Activated CD4-positive, CD25-positive, alpha-beta regulatory T cell treated with anti-CD3 and anti-CD28 coated beads, Interleukin-2, amount 50 U/mL, for 24 hours (primary cell): ENCODE measurements around the gene FGF16.
A peak's percentile ranks its signal among the peaks of the same experiment; 100 is the strongest.
"Not testable (repeated sequence)": the region's sequence is repeated elsewhere in the genome, so short reads cannot be mapped to it uniquely, and the experiment has no call there.

Experiments
- ATAC-seq, 2 donors: fragments of 150-1000 bp; cut with Tn5 transposase; one replicate each; pipeline ENCODE4 v1.10.0; 2021; ENCODE audit warnings: mild to moderate bottlenecking in 1 of 2, moderate library complexity in 1 of 2

The FGF16 gene

GRCh38 chrX:77446908-77447652 lies at the start of gene FGF16:
Gene FGF16 (plus strand): TSS chrX:77447389. CDS start chrX:77447675, 286 bp downstream.
- ATAC-seq: peak in 1 of 2 donors; percentile 28

- ATAC-seq: no peak
Measured at GRCh38 chrX:77398330-77398954, 48.7 kb upstream of the FGF16 start.

- ATAC-seq: no peak
Measured at GRCh38 chrX:77404419-77404818, 42.8 kb upstream of the FGF16 start.

- not testable (repeated sequence) for ATAC-seq
Measured at GRCh38 chrX:77407821-77408220, 39.4 kb upstream of the FGF16 start.

- ATAC-seq: no peak
Measured at GRCh38 chrX:77412631-77413030, 34.6 kb upstream of the FGF16 start.

- ATAC-seq: no peak
Measured at GRCh38 chrX:77415161-77415560, 32.0 kb upstream of the FGF16 start.

GRCh38 chrX:77415882-77416281 lies 31.3 kb upstream of the FGF16 start:
- no peak for ATAC-seq

GRCh38 chrX:77422891-77423648 lies 24.1 kb upstream of the FGF16 start:
- ATAC-seq: no peak

GRCh38 chrX:77426811-77427210 lies 20.4 kb upstream of the FGF16 start:
- ATAC-seq: no peak

- no peak for ATAC-seq
Measured at GRCh38 chrX:77427611-77428010, 19.6 kb upstream of the FGF16 start.

- ATAC-seq: no peak
Measured at GRCh38 chrX:77428551-77428950, 18.6 kb upstream of the FGF16 start.

GRCh38 chrX:77431227-77431626 lies 16.0 kb upstream of the FGF16 start:
- no peak for ATAC-seq

- ATAC-seq: no peak
Measured at GRCh38 chrX:77433001-77433400, 14.2 kb upstream of the FGF16 start.

- no peak for ATAC-seq
Measured at GRCh38 chrX:77434962-77435361, 12.2 kb upstream of the FGF16 start.

- no peak for ATAC-seq
Measured at GRCh38 chrX:77436271-77436670, 10.9 kb upstream of the FGF16 start.

- ATAC-seq: no peak
Measured at GRCh38 chrX:77436682-77437081, 10.5 kb upstream of the FGF16 start.

GRCh38 chrX:77440330-77440729 lies 6.9 kb upstream of the FGF16 start:
- no peak for ATAC-seq

- no peak for ATAC-seq
Measured at GRCh38 chrX:77441033-77441432, 6.2 kb upstream of the FGF16 start.

- ATAC-seq: no peak
Measured at GRCh38 chrX:77441479-77441878, 5.7 kb upstream of the FGF16 start.

- no peak for ATAC-seq
Measured at GRCh38 chrX:77442728-77443127, 4.5 kb upstream of the FGF16 start.

- no peak for ATAC-seq
Measured at GRCh38 chrX:77444075-77444474, 3.1 kb upstream of the FGF16 start.

GRCh38 chrX:77444545-77444944 lies 2.6 kb upstream of the FGF16 start:
- no peak for ATAC-seq

- ATAC-seq: no peak
Measured at GRCh38 chrX:77446029-77446585, 1.1 kb upstream of the FGF16 start.
